ENCODE results near the gene CTLA4. TPM values are rescaled to one million over a fixed set of nuclear protein-coding genes. Genes with fewer than 3 reads are reported as not detected.

CTLA4 gene
- total and polyA plus RNA-seq, 10 of the 15 experiments (the other 5 are each of a cell fraction or from before 2014, with no cell fraction given), result not detected

- no peaks in the 10 kb centered on the region for H3K79me2 ChIP-seq (ENCODE audit: control insufficient read depth, insufficient read depth, low read length)
- WGBS (ENCODE audit: insufficient coverage, insufficient replicate concordance, low lambda C conversion rate, missing lambda C conversion rate), result 30% methylated on average over 6 of the region's 6 CpGs
- no peaks in the 10 kb centered on the region; the same call in 1 of the 2 replicates for H4K20me1 ChIP-seq (ENCODE audit: control insufficient read depth, insufficient read depth)
- ATAC-seq (no peak), DNase-seq (ENCODE audit: low read depth, low spot score) (no peak), FAIRE-seq (no peak)
- in situ Hi-C loops (cut with MboI), result no loop called here
- no peak overlapping the region for H3K4me2 ChIP-seq (ENCODE audit: control insufficient read depth, insufficient read depth)
- H3K9me3 ChIP-seq (replicated peaks; ENCODE audit: control insufficient read depth, insufficient read depth, low read length), result no peaks in the 10 kb centered on the region; the same call in 2 of the 3 replicates
- no peak overlapping the region for H2AFZ ChIP-seq (ENCODE audit: control insufficient read depth, low read depth, low read length)
- ChIA-PET RAD21 (ENCODE audit: unreplicated experiment) (no interaction called here), SMC1A (ENCODE audit: uncharacterized antibody, unreplicated experiment) (interaction anchor here (1.6 to 2.7 kb wide), 2 partner anchors 10 to 20 kb away, joined by 3 to 6 read pairs; no protein-coding TSS in a partner anchor), CTCF (no interaction called here), POLR2A (interaction anchor here (0.6 kb wide), 1 partner anchor 130 kb away, joined by 3 read pairs; no protein-coding TSS in a partner anchor)
- no peaks in the 10 kb centered on the region for H3K36me3 ChIP-seq (ENCODE audit: control insufficient read depth in 2 of 2, insufficient read depth in 2 of 2, low read length in 1 of 2)
- peaks cover 13% of the 10 kb centered on the region for H3K4me1 ChIP-seq (ENCODE audit: control insufficient read depth, insufficient read depth, low read length)
- peaks cover 0 to 20% of the 10 kb centered on the region in 2 experiments; a peak in 2 of 4 replicates for H3K27me3 ChIP-seq (replicated peaks in 1 of 2; ENCODE audit: control insufficient read depth in 2 of 2, insufficient read depth in 2 of 2, low read length in 1 of 2)
- intact Hi-C loops (cut with micrococcal nuclease; ENCODE audit: unreplicated experiment), result loop anchor here (5.0 kb wide), 1 partner anchor 128 kb away; no protein-coding TSS in a partner anchor
- H3K9ac ChIP-seq (ENCODE audit: control insufficient read depth, insufficient read depth, low read length), result no peak overlapping the region
- no TSS peak for BruUV-seq (replicated peaks)
- H3K4me3 ChIP-seq, result no peak overlapping the region
- no peak overlapping the region for H3K27ac ChIP-seq (ENCODE audit: control insufficient read depth, insufficient read depth)
- TF ChIP-seq E4F1 (IDR thresholded peaks at IDR 0.05; ENCODE audit: borderline replicate concordance, partially characterized antibody) (no peak), SKIL (IDR thresholded peaks at IDR 0.05; ENCODE audit: low read depth, poor library complexity, severe bottlenecking) (no peak), RCOR1 (conservative IDR thresholded peaks at IDR 0.05; ENCODE audit: low read depth, low read length) (no peak), E2F4 (IDR thresholded peaks at IDR 0.05; ENCODE audit: low read depth, low read length) (no peak), HCFC1 (IDR thresholded peaks at IDR 0.05; ENCODE audit: low read length) (no peak), TARDBP (IDR thresholded peaks at IDR 0.05; ENCODE audit: borderline replicate concordance) (no peak), RELA (IDR thresholded peaks at IDR 0.05; ENCODE audit: borderline replicate concordance, partially characterized antibody) (no peak), FOS (IDR thresholded peaks at IDR 0.05; ENCODE audit: borderline replicate concordance, extremely low read depth, insufficient read length) (no peak), EED (IDR thresholded peaks at IDR 0.05; ENCODE audit: low read depth) (no peak), PAX8 (IDR thresholded peaks at IDR 0.05) (no peak), HSF1 (IDR thresholded peaks at IDR 0.05; ENCODE audit: low read depth, low read length) (no peak), BCL3 (IDR thresholded peaks at IDR 0.05; ENCODE audit: borderline replicate concordance, insufficient read depth, low read depth, low read length, poor library complexity, severe bottlenecking) (no peak), NFYA (IDR thresholded peaks at IDR 0.05; ENCODE audit: borderline replicate concordance, low read depth, low read length) (no peak), TBL1XR1 (IDR thresholded peaks at IDR 0.05; ENCODE audit: low read depth, low read length) (no peak)
These were observed 1.9 kb downstream of the CTLA4 start for GRCh38 chr2:203869223-203870042.
